GM21390 (cell line): Measurements from ENCODE around the gene HOXC4.
"Not testable (repeated sequence)": the region's sequence is repeated elsewhere in the genome, so short reads cannot be mapped to it uniquely, and the experiment has no call there.

Source experiments
- ATAC-seq: cut with Tn5 transposase; IDR thresholded peaks from one replicate; pipeline ENCODE4 v1.9.1; 2021; ENCODE audit not compliant: unreplicated experiment

HOXC4 gene

GRCh38 chr12:54039417-54040147 is 14.1 kb upstream of the HOXC4 start:
- no peak for ATAC-seq

DNA sequence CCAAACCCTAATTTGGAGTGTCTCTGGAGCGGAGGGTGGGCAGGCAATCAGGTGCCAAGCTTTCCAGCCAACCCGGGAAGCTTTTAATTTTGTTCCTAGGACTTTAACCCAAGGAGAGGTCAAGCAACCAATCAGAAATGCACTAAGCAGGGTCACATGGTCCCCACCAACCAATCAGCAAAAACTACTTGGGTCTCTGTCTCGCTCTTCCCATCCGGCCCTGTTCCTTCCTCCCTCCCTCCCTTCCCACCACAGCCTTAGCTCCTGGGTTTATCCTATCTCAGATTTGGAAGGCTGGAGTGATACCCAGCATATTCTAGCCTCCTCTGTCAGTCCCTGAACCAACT is 13.5 kb upstream of the HOXC4 start:
- no peak for ATAC-seq

GRCh38 chr12:54040648-54041047 is 13.0 kb upstream of the HOXC4 start:
- ATAC-seq, result no peak

GRCh38 chr12:54041097-54041690 is 12.4 kb upstream of the HOXC4 start:
- no peak for ATAC-seq

DNA sequence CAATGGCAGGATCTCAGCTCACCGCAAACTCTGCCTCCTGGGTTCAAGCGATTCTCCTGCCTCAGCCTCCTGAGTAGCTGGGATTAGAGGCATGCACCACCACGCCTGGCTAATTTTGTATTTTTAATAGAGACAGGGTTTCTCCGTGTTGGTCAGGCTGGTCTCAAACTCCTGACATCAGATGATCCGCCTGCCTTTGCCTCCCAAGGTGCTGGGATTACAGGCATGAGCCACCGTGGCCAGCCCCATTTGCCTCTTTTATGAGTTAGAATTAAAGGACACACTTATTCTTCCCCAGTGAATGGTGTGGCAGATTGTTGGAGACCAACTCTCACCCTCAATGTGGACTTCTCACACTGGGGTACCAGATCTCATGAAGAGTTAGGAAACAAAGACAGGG is 11.6 kb upstream of the HOXC4 start:
- ATAC-seq, result not testable (repeated sequence)

DNA sequence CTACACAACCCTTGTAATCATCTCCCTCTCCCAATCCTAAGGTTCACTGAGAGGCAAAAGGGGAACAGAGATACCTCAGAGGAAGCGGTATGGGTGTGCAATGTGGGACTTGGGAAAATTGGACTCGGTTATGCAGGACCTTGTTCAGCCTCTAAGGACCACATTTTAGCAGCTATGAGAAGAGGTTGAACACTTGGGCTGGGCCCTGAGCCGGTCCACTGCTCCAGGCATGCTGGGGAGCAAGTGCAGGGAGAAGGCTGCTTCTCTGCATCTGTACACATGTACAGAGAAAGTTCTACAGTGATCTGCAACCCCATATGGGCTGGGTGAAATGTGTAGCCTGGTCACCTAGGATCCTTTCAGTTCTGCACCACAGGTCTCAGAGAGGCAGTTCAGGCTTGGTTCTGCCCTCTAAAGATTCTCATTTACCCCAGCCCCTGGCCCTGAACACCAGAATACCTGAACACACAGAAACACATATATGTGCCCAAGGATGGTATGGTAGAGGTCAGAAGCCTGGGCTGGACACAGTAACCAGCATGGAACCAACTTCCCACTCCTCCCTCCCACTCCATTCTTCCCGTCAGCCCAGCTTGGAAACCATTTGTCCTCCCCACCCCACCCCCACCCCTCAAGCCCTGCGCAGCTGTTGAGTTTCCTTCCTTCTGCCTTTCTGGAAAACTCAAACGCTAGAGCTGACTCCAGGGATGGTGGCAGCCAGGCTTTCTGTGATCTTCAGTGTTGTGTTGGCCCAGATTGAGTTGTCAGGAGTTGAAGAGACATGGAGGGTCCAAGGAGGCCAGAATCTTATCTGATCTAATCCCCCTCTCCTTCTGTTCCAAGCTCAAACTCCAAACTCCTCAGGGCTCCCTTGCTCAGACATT is 10.4 kb upstream of the HOXC4 start:
- no peak for ATAC-seq

GRCh38 chr12:54044425-54045103 is 9.1 kb upstream of the HOXC4 start:
- ATAC-seq, result no peak

DNA sequence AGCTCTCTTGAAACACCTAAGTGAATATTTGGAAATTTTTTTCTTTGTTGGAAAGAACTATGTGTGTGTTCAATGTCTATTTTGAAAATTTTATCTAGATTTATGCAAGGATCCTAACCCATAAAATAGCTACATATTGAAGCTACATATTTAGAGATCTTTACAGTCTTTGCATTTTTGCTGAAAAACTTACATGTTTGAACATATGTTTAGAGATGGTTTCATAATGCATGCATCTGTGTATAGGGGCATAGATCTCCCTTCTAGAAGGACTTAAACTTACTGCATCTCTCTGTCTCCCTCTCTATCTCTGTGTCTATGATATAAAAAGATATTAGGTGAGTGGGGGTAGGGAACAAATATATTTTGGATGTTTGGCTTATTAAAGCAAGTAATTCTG is 8.2 kb upstream of the HOXC4 start:
- ATAC-seq, result no peak

- ATAC-seq, result no peak
These were observed 7.6 kb upstream of the HOXC4 start for GRCh38 chr12:54045868-54046521.

GRCh38 chr12:54046809-54047159 is 6.9 kb upstream of the HOXC4 start:
- no peak for ATAC-seq

DNA sequence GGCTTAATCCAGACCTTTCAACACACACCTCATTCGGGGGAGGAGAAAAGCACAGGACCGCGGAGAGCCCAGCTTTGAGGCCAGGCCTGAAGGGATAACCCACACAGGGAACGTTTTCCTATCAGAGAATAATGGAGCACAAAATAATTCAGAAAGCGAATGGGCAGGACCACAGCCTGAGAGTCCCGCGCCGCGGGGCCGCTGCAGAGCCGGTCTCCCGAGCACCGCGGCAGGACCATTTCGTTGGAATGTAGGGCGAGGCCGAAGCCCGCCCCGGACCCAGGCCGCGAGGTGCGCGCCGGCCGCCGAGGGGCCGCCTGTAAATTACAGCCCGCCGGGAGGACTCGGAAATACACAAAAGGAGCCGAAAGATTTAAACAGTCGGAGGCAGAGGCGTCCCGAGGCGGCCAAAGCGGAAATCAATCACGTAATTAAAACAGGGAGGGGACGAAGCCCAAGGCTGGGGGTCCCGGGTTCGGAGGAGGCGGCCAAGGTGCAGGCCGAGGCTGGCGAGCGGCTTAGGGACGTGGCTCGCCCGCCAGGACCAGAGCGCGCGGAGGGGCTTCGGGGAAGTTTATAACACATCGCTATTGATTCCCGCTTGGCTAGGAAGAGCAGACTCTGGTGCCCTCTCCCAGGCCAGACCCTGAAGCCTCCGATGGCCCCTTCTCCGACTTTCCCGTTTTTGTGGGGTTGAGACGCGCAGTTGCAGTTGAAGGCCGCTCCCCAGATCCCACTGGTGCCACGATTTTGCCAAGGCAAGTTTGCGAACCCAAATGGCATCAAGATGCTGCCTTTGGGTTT is 6.3 kb upstream of the HOXC4 start:
- ATAC-seq, result no peak

DNA sequence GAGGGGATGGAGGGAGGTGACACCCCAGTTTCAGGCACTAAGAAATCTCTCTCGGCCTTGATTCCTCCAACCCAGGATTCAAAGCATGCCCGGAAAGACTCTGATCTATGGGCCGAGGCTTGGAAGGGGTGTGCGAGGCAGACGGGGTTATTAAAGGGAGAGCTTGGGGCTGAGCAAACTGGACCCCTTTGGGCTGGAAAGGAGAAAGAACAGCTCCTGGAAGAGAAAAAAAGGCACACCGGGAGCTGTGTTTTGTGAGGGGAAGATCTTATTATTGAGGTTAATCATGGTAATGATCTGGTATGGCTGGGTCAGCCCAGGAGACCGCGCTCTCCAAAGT is 5.7 kb upstream of the HOXC4 start:
- ATAC-seq, result no peak

GRCh38 chr12:54048406-54049093 is 5.1 kb upstream of the HOXC4 start:
- ATAC-seq, result no peak

GRCh38 chr12:54049108-54049507 is 4.5 kb upstream of the HOXC4 start:
- no peak for ATAC-seq

GRCh38 chr12:54050482-54050810 is 3.2 kb upstream of the HOXC4 start:
- no peak for ATAC-seq

DNA sequence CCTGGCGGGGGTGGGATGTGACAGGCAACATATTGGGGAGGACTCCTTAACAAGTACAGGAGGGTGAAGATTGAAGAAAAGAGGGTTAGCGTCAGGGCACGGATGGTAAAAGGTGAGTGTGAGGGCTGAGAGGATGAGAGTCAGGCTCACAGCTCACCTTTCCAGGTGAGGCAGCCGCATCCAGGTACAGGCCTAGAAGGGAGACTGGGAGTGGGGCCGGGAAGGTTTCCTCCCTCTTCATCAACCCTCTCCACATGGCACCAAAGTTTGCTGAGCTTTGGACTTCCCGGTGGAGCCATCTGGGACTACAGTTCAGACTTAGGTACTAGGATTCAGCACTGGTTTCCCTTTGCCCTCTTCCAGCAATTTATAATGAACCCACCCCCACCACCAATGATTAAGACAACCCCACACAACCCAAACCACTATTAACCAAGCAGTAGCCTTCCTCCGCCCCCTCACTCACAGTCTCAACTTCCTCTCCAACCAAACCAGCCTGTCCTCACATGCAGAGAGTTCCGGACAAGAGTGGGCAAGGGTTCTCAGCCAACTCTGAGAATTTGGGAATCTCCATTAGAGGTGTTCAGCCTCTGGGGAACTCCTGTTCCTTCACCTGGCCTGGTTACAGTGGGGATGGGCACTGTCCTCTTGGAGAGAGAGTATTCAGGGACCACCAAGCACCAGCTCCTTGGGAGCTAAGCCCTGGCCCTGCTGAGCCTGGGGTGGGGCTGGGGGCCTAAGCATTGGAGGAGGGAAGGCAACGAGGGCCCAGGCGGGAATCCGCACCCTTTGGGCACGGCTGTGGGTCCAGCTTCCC is 2.4 kb upstream of the HOXC4 start:
- ATAC-seq, result no peak

DNA sequence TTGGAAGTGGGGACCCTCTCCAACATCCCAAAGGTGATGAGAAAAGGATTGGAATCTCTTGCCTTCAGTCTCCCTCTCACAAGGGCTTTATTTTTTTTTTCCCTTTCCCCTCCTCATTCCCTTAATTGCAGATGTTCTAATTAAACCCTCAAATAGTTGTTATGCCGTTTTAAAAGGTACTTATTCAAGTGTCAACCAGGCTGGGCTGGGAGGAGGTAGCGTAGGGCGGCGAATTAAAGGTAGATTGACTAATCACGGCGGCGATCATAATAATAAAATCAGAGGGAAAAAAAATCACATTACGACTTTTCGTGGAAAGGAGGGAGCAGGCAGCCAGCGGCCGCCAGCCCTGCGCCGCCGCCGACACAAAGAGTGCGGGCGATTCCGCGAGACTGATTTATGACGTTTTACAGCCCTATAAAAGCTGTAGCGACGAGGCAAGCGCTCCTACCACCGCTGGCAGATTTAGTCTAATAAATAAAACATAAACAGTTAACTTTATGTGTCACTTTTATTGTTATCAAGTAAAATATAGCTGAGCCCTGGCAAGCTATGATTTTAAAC is 1.7 kb upstream of the HOXC4 start:
- no peak for ATAC-seq

DNA sequence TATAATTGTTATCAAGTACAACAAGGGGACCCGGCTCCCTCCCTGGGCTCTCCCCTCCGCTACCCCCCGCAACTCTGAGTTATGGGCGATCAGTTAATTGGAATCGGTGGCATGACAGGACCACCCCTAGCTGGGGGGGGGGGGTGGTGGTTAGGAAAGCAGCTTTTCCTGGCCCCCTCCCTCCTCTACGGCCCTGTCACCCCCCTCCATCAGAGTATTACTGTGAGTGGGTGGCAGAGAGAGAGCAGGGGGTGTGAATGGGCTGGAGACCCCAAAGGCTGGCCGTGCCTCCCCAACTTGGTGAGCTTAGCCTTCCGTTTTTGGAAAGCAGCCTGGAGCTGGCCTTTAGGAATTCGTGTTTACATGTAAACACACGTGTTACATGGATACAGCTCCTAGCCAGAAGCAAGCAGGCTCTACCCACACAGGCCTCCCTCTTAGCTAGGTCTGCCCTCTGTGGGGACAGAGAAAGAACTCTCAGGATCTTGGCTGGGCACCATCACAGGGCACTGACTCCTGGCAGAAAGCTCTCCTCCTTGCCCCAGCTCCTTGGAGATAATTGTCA is 1.1 kb upstream of the HOXC4 start:
- no peak for ATAC-seq
